Superior temporal gyrus (tissue), 1 donor: ENCODE measurements around the gene PTP4A2.

Experiments
- DNase-seq: peaks from one replicate; pipeline ENCODE4 v3.0.0-alpha.2; 2016; ENCODE audit errors: extremely low spot score

Gene PTP4A2

GRCh38 chr1:31860581-31860980, 77.6 kb downstream of the PTP4A2 start:
- peak; percentile 62 for DNase-seq

- no peak for DNase-seq
Observed at GRCh38 chr1:31859719-31860118, 78.4 kb downstream of the PTP4A2 start.

- no peak for DNase-seq
Observed at GRCh38 chr1:31859044-31859443, 79.1 kb downstream of the PTP4A2 start.

GRCh38 chr1:31857863-31858262, 80.3 kb downstream of the PTP4A2 start:
- DNase-seq: no peak
